Lung microvascular endothelial cell (primary cell): ENCODE data around the gene CALD1. TPM values are rescaled to one million over a fixed set of nuclear protein-coding genes. Genes with fewer than 3 reads are reported as not detected.

Experiments
- DNase-seq, 2 donors: peaks; one replicate each; pipeline versions ENCODE4 v3.0.0 to v3.0.0-alpha.2; 2010; ENCODE audit warnings: low read depth in 2 of 2
- total RNA-seq: library from RNA; depleted of rRNA; stranded (reverse); fragments of >200 nt; gene quantifications from 2 replicates; pipeline ENCODE4 v1.2.1, GENCODE V29; 2014

CALD1 gene
- total RNA-seq, 1 donor from 2014 or later: 198 TPM

DNA sequence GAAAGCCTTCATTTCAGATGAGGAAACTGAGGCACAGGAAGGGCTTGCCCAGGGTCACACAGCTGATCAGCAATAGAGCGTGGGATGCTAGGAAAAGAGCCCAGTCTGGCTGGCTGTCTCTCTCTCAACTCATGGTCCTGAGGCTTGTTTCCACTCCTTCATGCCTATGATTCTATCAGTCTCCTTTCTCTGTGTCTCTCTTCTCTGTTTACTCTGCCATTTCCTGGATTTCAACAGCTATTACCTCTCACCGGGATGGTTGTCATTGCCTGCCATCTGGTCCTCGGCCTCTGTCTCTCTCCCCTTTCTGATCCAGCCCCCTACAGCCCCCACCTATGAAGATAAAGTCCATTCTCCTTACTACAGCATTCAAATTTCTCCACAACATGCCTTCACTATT is 113.5 kb downstream of the CALD1 start:
- DNase-seq: peak in 1 of 2 donors; percentile 59

DNA sequence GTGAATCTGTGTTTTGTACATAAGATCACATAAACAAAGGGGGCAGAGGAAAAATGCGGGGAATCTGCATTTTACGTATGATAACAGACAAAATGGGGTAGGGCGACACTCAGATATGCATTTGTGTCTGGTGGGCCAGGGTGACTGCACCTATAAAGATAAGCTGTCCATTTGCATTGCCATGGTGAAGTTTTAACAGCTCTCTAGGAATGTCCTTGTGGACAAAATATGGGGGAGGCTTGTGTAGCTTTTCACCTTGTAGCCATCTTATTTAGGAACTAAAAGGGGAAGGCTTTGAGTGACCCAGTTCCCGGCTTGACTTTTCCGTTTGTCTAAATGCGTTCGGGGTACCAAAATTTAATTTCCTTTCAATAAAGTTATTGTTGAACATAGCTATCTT is 114.5 kb downstream of the CALD1 start:
- no peak for DNase-seq

DNA sequence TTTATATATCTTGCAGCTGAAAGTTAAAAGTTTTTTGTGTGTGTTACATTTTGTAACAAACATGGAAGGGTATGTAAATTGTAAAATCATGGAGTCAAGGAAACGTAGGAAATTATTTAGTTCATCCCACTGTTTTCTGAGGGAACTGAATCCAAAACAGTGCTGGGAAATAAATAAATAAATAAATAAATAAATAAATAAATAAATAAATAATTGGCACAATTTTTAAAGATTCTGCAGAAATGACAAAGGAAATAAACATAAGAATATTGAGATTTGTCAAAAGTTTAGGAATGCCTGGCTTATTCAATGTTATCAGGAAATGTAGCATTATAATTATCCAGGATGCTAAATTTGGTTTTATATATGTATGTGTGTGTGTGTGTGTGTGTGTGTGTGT is 115.5 kb downstream of the CALD1 start:
- no peak for DNase-seq

DNA sequence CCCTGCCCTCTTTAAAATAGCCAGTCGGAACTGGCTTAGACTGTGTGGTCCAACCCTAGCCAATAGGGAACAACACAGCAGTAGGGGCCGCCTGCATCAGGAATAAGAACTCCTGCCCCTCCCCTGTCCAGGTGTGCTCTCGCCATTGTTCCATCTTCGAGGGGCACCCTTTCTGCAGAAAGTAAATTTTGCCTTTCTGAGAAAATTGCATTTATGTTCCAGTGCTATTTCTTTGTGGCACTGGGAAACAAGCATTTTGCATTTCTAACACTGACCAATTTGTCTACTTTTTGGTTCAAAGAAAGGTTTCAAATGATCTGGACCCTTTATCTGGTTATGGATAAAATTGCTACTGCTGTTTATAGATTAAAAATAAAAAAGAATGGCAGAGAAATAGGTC is 116.6 kb downstream of the CALD1 start:
- DNase-seq: no peak

DNA sequence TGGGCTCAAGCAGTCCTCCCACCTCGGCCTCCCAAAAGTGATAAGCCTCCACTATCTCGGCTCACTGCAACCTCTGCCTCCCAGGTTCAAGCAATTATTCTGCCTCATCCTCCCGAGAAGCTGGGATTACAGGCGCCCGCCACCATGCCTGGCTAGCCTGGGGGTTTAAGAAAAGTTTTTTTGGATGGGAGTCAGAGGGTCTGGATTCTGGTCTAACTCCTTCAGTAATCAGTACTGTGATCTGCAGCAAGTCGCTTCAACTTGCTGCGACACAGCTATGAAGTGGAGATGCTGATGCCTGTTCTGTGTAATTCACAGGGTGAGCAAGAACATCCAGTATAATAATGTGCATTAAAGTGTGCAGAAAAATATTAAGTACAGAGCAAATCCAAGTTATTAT is 118.5 kb downstream of the CALD1 start:
- DNase-seq: no peak

DNA sequence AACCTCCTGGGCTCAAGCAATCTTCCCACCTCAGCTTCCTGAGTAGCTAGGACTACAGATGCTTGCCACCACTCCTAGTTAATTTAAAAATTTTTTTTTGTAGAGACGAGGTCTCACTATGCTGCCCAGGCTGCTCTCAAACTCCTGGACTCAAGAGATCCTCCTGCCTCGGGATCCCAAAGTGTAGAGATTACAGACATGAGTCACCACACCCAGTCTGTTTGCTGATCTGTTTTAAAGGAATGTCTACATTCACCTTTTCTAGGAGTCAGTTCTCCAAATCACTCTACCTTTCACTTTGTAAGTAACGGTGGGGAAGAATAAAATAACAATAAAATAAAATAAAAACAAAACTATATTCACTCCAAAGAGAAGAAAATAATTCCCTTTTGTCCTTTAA is 120.3 kb downstream of the CALD1 start:
- DNase-seq: no peak

DNA sequence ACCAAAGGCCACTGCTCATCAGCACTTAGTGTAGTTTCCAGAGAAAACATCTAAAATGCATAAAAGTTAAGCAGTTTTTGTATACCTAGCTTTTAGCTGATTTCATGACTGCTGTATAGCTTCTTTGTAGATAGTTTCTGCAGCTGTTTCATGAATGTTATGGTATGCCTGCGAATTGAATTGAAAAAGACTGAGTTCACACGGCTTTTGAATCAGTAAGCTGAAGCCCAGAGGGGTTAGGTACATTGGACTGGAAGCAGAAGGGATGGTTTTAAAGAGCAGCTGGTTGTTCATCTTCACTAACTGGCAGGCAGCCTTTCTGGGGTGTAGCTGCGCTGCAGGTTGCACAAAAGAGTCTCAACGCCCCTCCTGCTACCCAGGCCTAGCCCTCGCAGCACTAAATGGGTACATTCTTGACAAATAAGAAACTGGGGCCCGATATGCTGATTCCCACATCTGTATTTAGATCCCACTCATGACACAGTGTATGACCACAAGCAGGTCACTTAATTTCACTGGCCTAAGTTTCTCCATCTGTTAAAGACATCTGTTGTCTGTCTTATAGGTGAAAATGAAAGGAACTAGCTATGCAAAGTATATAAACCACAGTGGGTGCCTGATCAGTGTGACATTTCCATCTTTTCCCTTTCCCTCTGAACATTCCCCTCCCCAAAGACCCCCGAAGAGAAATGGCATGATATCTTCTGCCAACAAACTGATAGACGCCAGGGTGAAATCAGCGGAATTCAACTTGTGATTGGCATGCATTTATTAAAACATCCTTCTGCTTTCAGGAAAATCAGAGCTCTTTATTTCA is 120.9 kb downstream of the CALD1 start:
- no peak for DNase-seq

DNA sequence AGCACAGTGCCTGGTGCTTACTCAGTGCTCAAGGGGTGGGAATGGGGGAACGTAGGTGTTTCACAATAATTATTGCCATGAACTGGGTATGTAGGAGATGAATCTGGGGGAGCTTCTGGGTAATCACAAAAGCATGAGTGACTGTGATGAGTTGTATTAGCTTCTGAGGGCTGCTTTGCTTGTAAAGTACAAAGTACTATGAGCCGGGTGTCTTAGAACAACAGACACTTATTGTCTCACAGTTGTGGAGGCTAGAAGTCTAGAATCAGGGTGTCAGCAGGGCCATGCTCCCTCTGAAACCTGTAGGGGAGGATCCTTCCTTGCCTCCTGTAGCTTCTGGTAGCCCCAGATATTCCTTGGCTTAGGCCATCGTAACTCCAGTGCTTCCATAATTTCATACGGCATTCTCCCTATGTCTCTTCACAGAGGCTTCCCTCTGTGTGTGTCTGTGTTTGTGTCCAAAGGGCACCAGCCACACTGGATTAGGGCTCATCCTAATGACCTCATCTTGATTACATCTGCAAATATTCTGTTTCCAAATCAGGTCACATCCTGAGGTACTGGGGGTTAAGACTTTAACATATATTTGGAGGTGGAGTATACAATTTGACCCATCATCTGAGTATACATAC is 122.1 kb downstream of the CALD1 start:
- DNase-seq: no peak

DNA sequence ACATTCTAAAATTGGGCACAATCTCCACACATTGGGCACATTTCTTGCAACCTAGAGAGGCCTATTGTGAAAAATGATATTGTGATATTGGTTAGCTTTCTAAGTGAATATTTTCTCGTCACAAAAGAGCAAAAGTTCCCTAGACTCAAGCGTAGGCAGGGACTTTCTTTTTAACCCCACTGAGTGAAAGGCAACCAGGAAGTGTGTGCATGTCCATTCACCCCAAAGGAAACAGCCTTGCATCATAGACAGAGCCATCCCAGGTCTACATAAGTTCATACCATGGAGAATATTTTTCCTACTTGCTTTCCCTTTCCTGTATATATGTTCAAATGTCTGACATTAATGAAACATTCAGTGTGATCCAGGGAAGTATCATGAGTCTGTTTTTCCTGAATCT is 122.6 kb downstream of the CALD1 start:
- peak; percentile 26 to 82 for DNase-seq

DNA sequence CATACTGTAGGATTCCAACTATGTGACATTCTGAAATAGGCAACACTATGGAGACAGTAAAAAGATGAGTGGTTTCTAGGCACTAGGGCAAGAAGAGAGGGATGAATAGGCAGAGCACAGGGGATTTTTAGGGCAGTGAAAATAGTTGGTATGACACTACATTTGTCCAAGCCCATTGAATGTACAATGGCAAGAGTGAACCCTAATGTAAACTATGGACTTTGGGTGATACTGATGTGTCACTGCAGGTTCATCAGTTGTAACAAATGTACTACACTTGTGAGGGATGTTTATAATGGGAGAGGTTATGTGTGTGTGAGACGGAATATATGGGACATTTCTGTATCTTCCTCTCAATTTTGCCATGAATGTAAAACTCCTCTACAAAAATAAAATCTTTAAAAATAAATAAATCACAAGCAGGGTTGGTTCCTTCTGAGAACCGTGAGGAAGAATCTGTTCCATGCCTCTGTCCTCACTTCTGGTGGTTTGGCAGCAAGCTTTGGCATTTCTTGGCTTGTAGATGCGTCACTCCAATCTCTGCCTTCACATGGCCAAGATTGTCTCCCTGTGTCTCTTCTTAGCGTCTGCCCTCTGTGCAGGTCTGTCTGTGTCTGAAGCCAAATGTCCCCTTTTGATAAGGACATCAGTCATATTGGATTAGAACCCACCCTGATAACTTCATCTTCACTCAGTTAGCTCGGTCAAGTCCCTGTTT is 123.8 kb downstream of the CALD1 start:
- DNase-seq: no peak

DNA sequence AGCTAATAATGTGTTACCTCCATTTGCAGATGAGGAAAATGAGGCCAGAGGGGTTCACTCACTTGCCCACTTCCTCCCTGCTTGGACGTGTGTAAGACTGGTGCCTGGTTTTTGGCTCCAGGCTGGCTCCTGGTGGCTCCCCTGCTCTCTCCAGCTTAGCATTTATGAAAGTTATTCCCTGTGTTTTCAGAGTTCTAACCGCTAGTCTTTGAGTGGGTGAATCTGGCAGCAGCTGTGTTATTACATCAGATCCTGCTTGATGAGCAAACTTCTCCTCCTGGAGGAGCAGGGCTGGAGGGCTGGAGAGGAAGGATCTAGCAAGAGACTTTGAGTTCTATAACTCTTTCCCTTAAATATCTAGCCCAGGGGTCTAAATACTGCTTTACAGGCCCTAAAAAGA is 125.9 kb downstream of the CALD1 start:
- DNase-seq: peak in 1 of 2 donors; percentile 57

DNA sequence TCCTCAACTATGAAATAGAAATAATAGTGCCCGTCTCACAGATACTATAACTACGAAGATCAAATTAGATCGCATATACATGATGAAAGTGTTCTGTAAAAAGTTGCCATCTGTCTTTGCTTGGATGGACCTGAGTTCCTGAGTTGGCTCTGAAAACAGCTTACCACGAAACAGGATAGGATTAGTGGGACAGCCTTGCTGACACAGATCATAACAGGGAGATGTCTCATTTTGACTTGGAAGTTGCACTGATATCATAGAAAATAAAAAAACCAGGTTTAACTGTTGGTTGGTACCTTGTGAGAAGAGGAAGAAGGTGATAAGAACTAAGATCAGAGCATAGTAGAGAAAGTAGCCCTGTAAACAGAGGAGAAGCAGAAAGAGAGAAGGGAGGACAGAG is 127.6 kb downstream of the CALD1 start:
- no peak for DNase-seq

DNA sequence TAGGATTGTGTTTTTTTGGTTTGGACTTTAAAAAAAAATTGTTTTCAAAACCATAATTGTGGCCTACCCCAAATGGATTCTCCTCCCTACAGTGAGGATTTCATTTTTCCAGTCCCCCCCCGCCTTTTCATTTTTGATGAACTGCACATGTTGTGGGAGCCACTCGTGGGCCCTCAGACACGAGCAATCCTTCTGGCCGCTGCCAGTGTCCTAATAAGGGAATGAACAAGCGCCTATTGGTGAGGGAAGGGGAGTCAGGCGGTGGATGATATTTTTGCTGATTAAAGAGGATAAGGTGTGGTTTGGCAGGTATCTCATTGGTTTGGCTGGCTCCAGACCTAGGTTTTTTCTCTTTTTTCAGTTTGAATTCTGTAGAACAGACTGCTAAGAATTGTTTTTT is 128.2 kb downstream of the CALD1 start:
- peak in 1 of 2 donors; percentile 46 for DNase-seq

DNA sequence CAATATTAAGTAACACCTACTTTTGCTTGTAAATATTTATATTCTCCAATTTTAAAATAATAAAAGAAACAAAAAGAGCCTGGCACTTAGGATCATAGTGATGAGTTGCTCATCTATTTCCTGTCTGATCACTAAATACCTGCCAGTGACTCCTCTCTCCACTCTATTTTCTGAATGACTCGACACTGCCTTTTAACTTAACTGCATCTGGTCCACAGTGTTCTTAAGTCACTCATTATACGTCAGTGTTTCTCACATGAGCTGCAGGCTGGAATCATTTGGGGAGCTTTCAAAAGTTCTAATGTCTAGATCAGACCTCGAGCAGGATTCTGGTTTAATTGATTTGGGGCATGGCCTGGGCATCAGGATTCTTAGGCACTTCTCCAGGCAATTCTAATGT is 128.9 kb downstream of the CALD1 start:
- peak in 1 of 2 donors; percentile 9 for DNase-seq

DNA sequence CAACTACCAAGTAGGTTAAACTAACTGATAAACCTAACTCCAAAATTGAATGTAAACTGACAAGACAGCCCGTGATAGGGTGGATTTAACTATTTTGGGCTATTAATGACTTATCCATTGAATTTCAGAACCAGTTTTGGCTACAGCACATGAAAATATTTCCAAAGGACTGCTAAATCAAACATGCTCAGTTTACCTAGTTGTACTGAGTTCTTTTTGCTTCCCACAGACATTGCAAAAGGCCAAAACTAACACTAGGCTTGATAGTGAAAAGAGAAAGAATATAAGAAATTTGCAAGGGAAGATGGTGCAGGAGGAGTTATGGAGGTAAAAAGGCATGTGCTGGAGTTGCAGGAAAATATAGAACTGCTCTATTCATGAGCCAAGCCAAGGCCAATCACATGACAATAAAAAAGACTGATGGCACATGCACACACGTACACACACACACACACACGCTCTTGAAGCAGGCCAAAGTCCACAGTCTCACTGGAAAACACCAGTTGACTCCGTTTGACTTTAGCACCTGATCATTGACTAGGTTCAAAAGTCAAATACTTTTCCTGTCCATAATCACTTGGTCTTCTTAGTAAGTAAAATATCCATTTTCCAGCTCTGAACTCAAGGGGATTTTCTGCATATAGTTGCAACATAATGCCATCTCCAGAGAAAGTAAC is 130.9 kb downstream of the CALD1 start:
- peak in 1 of 2 donors; percentile 46 for DNase-seq

DNA sequence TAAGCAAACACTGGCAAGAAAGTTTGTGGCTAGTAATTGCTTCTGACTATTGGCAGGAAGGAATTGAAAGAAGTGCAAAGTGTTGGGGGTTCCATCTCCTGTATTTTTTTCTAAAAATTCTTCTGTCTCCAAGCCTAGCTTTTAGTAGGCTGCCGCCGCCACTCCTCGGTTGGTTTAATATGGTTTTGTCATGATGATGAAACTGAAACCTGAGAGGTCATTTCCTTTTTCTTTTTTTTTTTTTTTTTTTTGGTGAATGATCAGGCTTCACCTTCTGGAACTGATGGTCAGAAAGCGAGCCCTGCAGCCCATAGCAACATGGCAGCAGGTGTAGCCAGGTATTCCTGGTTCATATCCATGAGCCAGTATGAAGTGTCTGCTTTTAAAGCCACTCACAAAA is 131.5 kb downstream of the CALD1 start:
- DNase-seq: no peak

DNA sequence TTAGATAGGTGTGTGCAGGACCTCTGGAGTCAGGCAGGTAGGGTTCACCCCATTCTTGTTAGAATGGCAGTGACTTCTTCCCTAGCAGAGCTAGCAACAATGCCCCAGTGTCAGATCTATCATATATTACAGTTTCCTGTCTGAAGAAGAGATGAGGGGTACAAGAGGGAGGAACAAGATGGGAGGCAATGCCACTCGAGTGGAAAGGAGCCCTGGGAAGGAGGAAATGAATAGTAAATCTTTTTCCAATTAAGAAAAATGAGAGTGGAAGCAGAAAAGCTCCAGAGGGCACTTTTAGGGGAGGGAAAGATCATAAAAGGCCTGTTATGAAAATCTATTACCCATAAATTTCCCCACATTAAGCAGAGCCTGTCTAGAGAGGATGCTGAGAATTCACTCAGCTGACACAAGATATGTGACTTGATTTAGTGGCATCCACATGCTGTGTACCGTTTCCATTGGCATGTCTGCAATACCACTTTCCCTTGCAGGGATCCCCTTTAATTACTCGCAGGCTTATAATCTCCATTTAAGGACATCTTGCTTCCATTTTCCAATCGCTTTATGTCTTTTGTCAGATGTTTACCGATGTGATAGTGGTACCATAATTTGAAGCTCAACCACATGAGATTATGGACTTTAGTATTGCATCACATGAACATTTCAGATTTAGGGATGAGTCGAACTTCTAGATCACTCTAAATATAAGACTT is 136.9 kb downstream of the CALD1 start:
- no peak for DNase-seq

DNA sequence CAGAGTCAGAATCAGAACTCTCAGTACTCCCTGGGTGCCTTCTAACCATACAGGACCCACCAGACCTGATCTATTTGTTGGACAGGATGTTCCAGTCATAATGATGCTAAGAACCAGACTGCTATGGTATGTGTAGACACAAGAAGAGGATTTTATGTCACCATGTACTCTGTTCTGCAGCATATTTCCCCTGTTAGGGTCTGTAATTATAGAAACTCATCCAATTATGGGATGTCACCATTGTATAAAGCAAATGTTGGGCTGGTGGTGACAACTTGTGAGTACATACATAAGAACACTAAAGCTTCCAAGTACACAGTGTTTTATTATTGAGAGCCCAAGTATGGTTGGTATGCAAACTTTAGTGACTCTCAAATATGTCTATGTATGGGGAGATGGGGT is 139.8 kb downstream of the CALD1 start:
- DNase-seq: no peak

DNA sequence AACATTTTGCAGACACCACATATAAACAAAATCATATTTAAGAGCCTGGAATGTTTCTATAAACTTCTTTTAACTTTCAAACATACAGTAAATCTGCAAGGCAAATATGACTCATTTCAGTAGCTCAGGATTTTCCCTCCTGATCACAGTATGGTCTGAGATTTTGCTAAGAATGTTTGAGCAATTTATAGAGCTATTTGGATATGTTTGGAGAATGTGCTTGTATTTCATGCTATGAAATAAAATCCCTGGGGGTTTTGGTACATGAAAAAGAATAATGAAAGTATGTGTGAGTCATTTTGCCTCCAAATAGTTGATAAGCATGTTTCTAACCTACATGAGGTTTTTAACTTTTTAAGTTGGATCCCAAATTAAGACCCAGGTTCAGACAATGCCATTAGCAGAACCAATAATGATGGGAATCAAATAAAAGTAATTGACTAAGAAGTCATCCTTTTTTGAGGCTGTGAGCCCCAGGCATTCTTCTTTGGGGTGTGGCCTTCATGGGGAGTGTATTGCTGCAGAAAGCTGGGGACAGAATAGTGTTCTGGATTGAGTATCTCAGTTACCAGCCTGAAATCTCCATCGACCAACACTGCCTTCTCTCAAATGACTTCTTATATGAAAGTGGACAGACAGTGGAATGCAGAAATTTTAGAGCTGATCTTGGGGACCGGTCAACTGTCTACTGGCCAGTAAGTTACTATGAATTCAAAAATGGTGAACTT is 140.8 kb downstream of the CALD1 start:
- DNase-seq: no peak
